Mesenchymal stem cell (in vitro differentiated cells and primary cell): ENCODE results near the gene ADARB2.

Source experiments
- DNase-seq: peaks from one replicate; pipeline ENCODE4 v3.0.0-alpha.2; 2013
- H2AFZ ChIP-seq: one replicate; pipeline ENCODE4 v1.6.1; 2013; ENCODE audit warnings: low read depth, mild to moderate bottlenecking, control low read depth, inconsistent platforms, low read length, moderate library complexity
- H2AK5ac ChIP-seq: 2 replicates; pipeline ENCODE4 v1.6.1; 2013; ENCODE audit warnings: low read length, moderate library complexity, mild to moderate bottlenecking, inconsistent platforms; ENCODE audit not compliant: severe bottlenecking
- H2BK120ac ChIP-seq: one replicate; pipeline ENCODE4 v1.6.1; 2013; ENCODE audit warnings: low read depth, mild to moderate bottlenecking, inconsistent platforms, low read length, moderate library complexity
- H2BK12ac ChIP-seq, 2 experiments: one replicate each; pipeline ENCODE4 v1.6.1; 2013; ENCODE audit warnings: inconsistent platforms in 2 of 2, low read length in 2 of 2, mild to moderate bottlenecking in 2 of 2, moderate library complexity in 2 of 2, control low read depth in 1 of 2
- H2BK15ac ChIP-seq: one replicate; pipeline ENCODE4 v1.6.1; 2013; ENCODE audit warnings: mild to moderate bottlenecking, low read depth, inconsistent platforms; ENCODE audit not compliant: poor library complexity, severe bottlenecking
- H2BK5ac ChIP-seq: 2 replicates; pipeline ENCODE4 v1.6.1; 2013; ENCODE audit warnings: low read depth, mild to moderate bottlenecking, low read length, control low read depth, inconsistent platforms; ENCODE audit not compliant: poor library complexity, severe bottlenecking
- H3K14ac ChIP-seq, 2 experiments: one replicate each; pipeline ENCODE4 v1.6.1; 2013; ENCODE audit warnings: inconsistent platforms in 2 of 2, low read length in 2 of 2, control low read depth in 1 of 2, mild to moderate bottlenecking in 1 of 2, moderate library complexity in 1 of 2
- H3K18ac ChIP-seq, 2 experiments: one replicate each; pipeline ENCODE4 v1.6.1; 2013; ENCODE audit warnings: inconsistent platforms in 2 of 2, low read length in 2 of 2, control low read depth in 1 of 2, low read depth in 1 of 2, mild to moderate bottlenecking in 1 of 2
- H3K23ac ChIP-seq, 2 experiments: one replicate each; pipeline ENCODE4 v1.6.1; 2013; ENCODE audit warnings: inconsistent platforms in 2 of 2, low read length in 2 of 2, mild to moderate bottlenecking in 2 of 2, moderate library complexity in 2 of 2, control low read depth in 1 of 2
- H3K27ac ChIP-seq: 2 replicates; pipeline ENCODE4 v1.5.1; 2013; ENCODE audit warnings: mild to moderate bottlenecking, moderate library complexity, low read length, control low read depth, inconsistent platforms; ENCODE audit not compliant: poor library complexity, severe bottlenecking
- H3K27me3 ChIP-seq, 2 experiments: 2 replicates each; pipeline versions ENCODE4 v1.6.1 to v1.7.0; 2013; ENCODE audit warnings: low read length in 2 of 2, mild to moderate bottlenecking in 2 of 2, moderate library complexity in 2 of 2, control low read depth in 1 of 2, inconsistent platforms in 1 of 2; ENCODE audit not compliant: control insufficient read depth in 1 of 2, insufficient read depth in 1 of 2
- H3K36me3 ChIP-seq, 2 experiments: 2 replicates each; pipeline versions ENCODE4 v1.6.1 to v1.7.0; 2013; ENCODE audit warnings: low read length in 2 of 2, control low read depth in 1 of 2, inconsistent platforms in 1 of 2, low read depth in 1 of 2, mild to moderate bottlenecking in 1 of 2; ENCODE audit not compliant: insufficient read depth in 2 of 2, control insufficient read depth in 1 of 2
- H3K4ac ChIP-seq, 2 experiments: one replicate each; pipeline ENCODE4 v1.6.1; 2013; ENCODE audit warnings: inconsistent platforms in 2 of 2, low read length in 2 of 2, mild to moderate bottlenecking in 2 of 2, moderate library complexity in 2 of 2, control low read depth in 1 of 2, low read depth in 1 of 2
- H3K4me1 ChIP-seq: 2 replicates; pipeline ENCODE4 v1.6.1; 2013; ENCODE audit warnings: low read depth, low read length, control low read depth; ENCODE audit not compliant: control insufficient read depth, insufficient read depth
- H3K4me2 ChIP-seq: 2 replicates; pipeline ENCODE4 v1.6.1; 2013; ENCODE audit warnings: low read length, mild to moderate bottlenecking, inconsistent platforms; ENCODE audit not compliant: poor library complexity, severe bottlenecking
- H3K4me3 ChIP-seq, 2 experiments: 2 replicates each; pipeline versions ENCODE4 v1.5.1 to v1.7.0; 2013; ENCODE audit warnings: low read length in 2 of 2, mild to moderate bottlenecking in 2 of 2, control low read depth in 1 of 2, low read depth in 1 of 2; ENCODE audit not compliant: insufficient read depth in 1 of 2
- H3K79me1 ChIP-seq: replicated peaks from 2 replicates; pipeline ENCODE4 v1.6.1; 2013; ENCODE audit warnings: mild to moderate bottlenecking, control low read depth, low read length, inconsistent platforms; ENCODE audit not compliant: poor library complexity, severe bottlenecking
- H3K9ac ChIP-seq: 2 replicates; pipeline ENCODE4 v1.7.0; 2013; ENCODE audit warnings: mild to moderate bottlenecking, low read length, moderate library complexity
- H3K9me3 ChIP-seq: 2 replicates; pipeline ENCODE4 v1.7.0; 2013; ENCODE audit warnings: mild to moderate bottlenecking, low read length; ENCODE audit not compliant: control insufficient read depth
- H4K8ac ChIP-seq: one replicate; pipeline ENCODE4 v1.6.1; 2013; ENCODE audit warnings: inconsistent platforms, mild to moderate bottlenecking, low read length, moderate library complexity
- H4K91ac ChIP-seq: one replicate; pipeline ENCODE4 v1.6.1; 2013; ENCODE audit warnings: mild to moderate bottlenecking, low read length, inconsistent platforms
- WGBS: methylation state at CpG from one replicate; pipeline ENCODE4 v1.1.7; 2013; ENCODE audit warnings: mixed read lengths; 5-methylcytosine and 5-hydroxymethylcytosine counted together

The ADARB2 gene

GRCh38 chr10:1130226-1130625 is 607.1 kb downstream of the ADARB2 start:
- no peak overlapping the region for H3K23ac ChIP-seq
- 97% methylated on average over 10 of the region's 10 CpGs for WGBS
- H3K4me3 ChIP-seq, result no peak overlapping the region
- H3K27ac ChIP-seq, result no peak overlapping the region
- peaks cover 24% of the 10 kb centered on the region for H3K79me1 ChIP-seq
- peaks cover 50 to 75% of the 10 kb centered on the region in 2 experiments for H3K36me3 ChIP-seq
- DNase-seq, result no peak
- H2BK5ac ChIP-seq, result no peak overlapping the region
- H2AK5ac ChIP-seq, result no peak overlapping the region
- no peak overlapping the region for H3K14ac ChIP-seq
- H2BK15ac ChIP-seq, result no peak overlapping the region
- H3K4me2 ChIP-seq, result no peak overlapping the region
- H3K9ac ChIP-seq, result no peak overlapping the region
- no peak overlapping the region for H2AFZ ChIP-seq
- no peak overlapping the region for H4K91ac ChIP-seq
- no peaks in the 10 kb centered on the region for H3K9me3 ChIP-seq
- no peak overlapping the region for H2BK12ac ChIP-seq
- no peaks in the 10 kb centered on the region for H3K4me1 ChIP-seq
- no peak overlapping the region for H3K4ac ChIP-seq
- no peak overlapping the region for H3K18ac ChIP-seq
- no peak overlapping the region for H4K8ac ChIP-seq
- no peaks in the 10 kb centered on the region for H3K27me3 ChIP-seq
- H2BK120ac ChIP-seq, result no peak overlapping the region

DNA sequence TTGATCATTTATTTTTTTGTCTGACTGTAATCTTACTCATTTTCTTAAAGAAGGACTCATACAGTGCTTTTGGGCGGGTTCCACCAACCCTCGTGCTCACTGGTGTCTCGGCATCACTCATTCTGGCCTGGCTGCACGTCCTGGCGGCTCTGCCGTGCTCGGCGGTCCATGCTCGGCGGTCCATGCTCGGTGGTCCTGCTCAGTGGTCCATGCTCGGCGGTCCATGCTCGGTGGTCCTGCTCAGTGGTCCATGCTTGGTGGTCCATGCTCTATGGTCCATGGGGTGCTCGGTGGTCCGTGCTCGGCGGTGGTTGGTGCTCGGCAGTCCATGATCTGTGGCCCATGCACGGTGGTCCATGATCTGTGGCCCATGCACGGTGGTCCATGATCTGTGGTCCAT is 608.7 kb downstream of the ADARB2 start:
- H3K79me1 ChIP-seq, result peaks cover 33% of the 10 kb centered on the region
- no peak overlapping the region for H3K27ac ChIP-seq
- H2BK5ac ChIP-seq, result no peak overlapping the region
- H3K27me3 ChIP-seq, result no peaks in the 10 kb centered on the region
- no peak overlapping the region for H2BK12ac ChIP-seq
- no peak overlapping the region for H4K8ac ChIP-seq
- no peak overlapping the region for H2BK15ac ChIP-seq
- H3K36me3 ChIP-seq, result peaks cover 64 to 88% of the 10 kb centered on the region in 2 experiments
- H3K23ac ChIP-seq, result no peak overlapping the region
- H3K18ac ChIP-seq, result no peak overlapping the region
- H3K9ac ChIP-seq, result no peak overlapping the region
- H3K14ac ChIP-seq, result no peak overlapping the region
- DNase-seq, result no peak
- no peak overlapping the region for H2AK5ac ChIP-seq
- H2BK120ac ChIP-seq, result no peak overlapping the region
- no peak overlapping the region for H3K4me3 ChIP-seq
- no peak overlapping the region for H2AFZ ChIP-seq
- no peak overlapping the region for H3K4me2 ChIP-seq
- WGBS, result 98% methylated on average over 21 of the region's 21 CpGs
- H4K91ac ChIP-seq, result no peak overlapping the region
- no peak overlapping the region for H3K4ac ChIP-seq
- H3K4me1 ChIP-seq, result no peaks in the 10 kb centered on the region
- H3K9me3 ChIP-seq, result no peaks in the 10 kb centered on the region

GRCh38 chr10:1128115-1128514 is 609.2 kb downstream of the ADARB2 start:
- no peaks in the 10 kb centered on the region for H3K4me1 ChIP-seq

GRCh38 chr10:1127629-1128028 is 609.7 kb downstream of the ADARB2 start:
- Histone ChIP-seq H2BK5ac (no peak overlapping the region), H2AFZ (no peak overlapping the region), H3K27ac (no peak overlapping the region), H2BK120ac (no peak overlapping the region), H3K14ac (no peak overlapping the region), H3K23ac (no peak overlapping the region), H4K91ac (no peak overlapping the region), H4K8ac (no peak overlapping the region), H3K18ac (no peak overlapping the region), H2BK12ac (no peak overlapping the region), H3K4me3 (no peak overlapping the region), H3K9ac (no peak overlapping the region), H3K27me3 (no peaks in the 10 kb centered on the region), H3K79me1 (peaks cover 37% of the 10 kb centered on the region), H3K9me3 (no peaks in the 10 kb centered on the region), H3K4me2 (no peak overlapping the region), H2AK5ac (no peak overlapping the region), H2BK15ac (no peak overlapping the region), H3K4ac (no peak overlapping the region), H3K4me1 (no peaks in the 10 kb centered on the region), H3K36me3 (peaks cover 63 to 95% of the 10 kb centered on the region in 2 experiments)
- DNase-seq, result no peak
- WGBS, result 98% methylated on average over 15 of the region's 15 CpGs

More at GRCh38 chr10:1128115-1128514, 609.2 kb downstream of the ADARB2 start:
- Histone ChIP-seq H2BK12ac (no peak overlapping the region), H3K36me3 (peaks cover 64 to 90% of the 10 kb centered on the region in 2 experiments), H3K27ac (no peak overlapping the region), H2AK5ac (no peak overlapping the region), H2AFZ (no peak overlapping the region), H2BK120ac (no peak overlapping the region), H3K14ac (no peak overlapping the region), H3K4me3 (no peak overlapping the region), H3K79me1 (peaks cover 37% of the 10 kb centered on the region), H3K27me3 (no peaks in the 10 kb centered on the region), H3K18ac (no peak overlapping the region), H4K8ac (no peak overlapping the region), H2BK5ac (no peak overlapping the region), H3K9ac (no peak overlapping the region), H3K4ac (no peak overlapping the region), H2BK15ac (no peak overlapping the region), H3K4me2 (no peak overlapping the region), H4K91ac (no peak overlapping the region), H3K23ac (no peak overlapping the region), H3K9me3 (no peaks in the 10 kb centered on the region)
- WGBS, result 100% methylated on average over 1 of the region's 2 CpGs
- no peak for DNase-seq
